Measurements from ENCODE around the gene SELE.

SELE gene

GRCh38 chr1:169739980-169740379 is 6.1 kb upstream of the SELE start:
- Histone ChIP-seq H3K79me2 (ENCODE audit: insufficient read depth, low read length) (no peaks in the 10 kb centered on the region), H3F3A (ENCODE audit: low read depth) (no peaks in the 10 kb centered on the region)

GRCh38 chr1:169731446-169731845 is 2.4 kb downstream of the SELE start:
- H3K9ac ChIP-seq (ENCODE audit: low read depth, low read length, poor library complexity, severe bottlenecking): no peak overlapping the region
- no peaks in the 10 kb centered on the region for H3K36me3 ChIP-seq (ENCODE audit: insufficient read depth, low read length)
- H3K79me2 ChIP-seq (ENCODE audit: insufficient read depth, low read length): no peaks in the 10 kb centered on the region
- no peaks in the 10 kb centered on the region for H3F3A ChIP-seq (ENCODE audit: low read depth)
- H4K20me1 ChIP-seq (ENCODE audit: insufficient read depth, low read length, poor library complexity, severe bottlenecking): no peaks in the 10 kb centered on the region
- H3K9me2 ChIP-seq (replicated peaks; ENCODE audit: low read depth, low read length): no peaks in the 10 kb centered on the region
- no peak overlapping the region for H3K4me2 ChIP-seq (ENCODE audit: low read depth, low read length, poor library complexity, severe bottlenecking)
- H3K9me3 ChIP-seq (ENCODE audit: insufficient read depth, low read depth, low read length): no peaks in the 10 kb centered on the region
- no peak overlapping the region for H3K4me3 ChIP-seq (ENCODE audit: low read length, poor library complexity, severe bottlenecking)
- H3K4me1 ChIP-seq (ENCODE audit: insufficient read depth, low read length, poor library complexity, severe bottlenecking): no peaks in the 10 kb centered on the region
- TF ChIP-seq CTCF (conservative IDR thresholded peaks at IDR 0.05; ENCODE audit: low read length): no peak
- TF ChIP-seq EZH2phosphoT487 (IDR thresholded peaks at IDR 0.05; ENCODE audit: borderline replicate concordance): no peak
- H2AFZ ChIP-seq (ENCODE audit: low read length): no peak overlapping the region
- H3K27me3 ChIP-seq (ENCODE audit: insufficient read depth, low read length, poor library complexity, severe bottlenecking): no peaks in the 10 kb centered on the region

More at GRCh38 chr1:169739980-169740379, 6.1 kb upstream of the SELE start:
- Histone ChIP-seq H3K4me1 (ENCODE audit: insufficient read depth, low read length, poor library complexity, severe bottlenecking) (no peaks in the 10 kb centered on the region), H3K9ac (ENCODE audit: low read depth, low read length, poor library complexity, severe bottlenecking) (no peak overlapping the region), H3K36me3 (ENCODE audit: insufficient read depth, low read length) (no peaks in the 10 kb centered on the region), H4K20me1 (ENCODE audit: insufficient read depth, low read length, poor library complexity, severe bottlenecking) (no peaks in the 10 kb centered on the region), H3K9me2 (replicated peaks; ENCODE audit: low read depth, low read length) (no peaks in the 10 kb centered on the region), H3K4me2 (ENCODE audit: low read depth, low read length, poor library complexity, severe bottlenecking) (no peak overlapping the region), H2AFZ (ENCODE audit: low read length) (no peak overlapping the region), H3K9me3 (ENCODE audit: insufficient read depth, low read depth, low read length) (no peaks in the 10 kb centered on the region), H3K4me3 (ENCODE audit: low read length, poor library complexity, severe bottlenecking) (no peak overlapping the region), H3K27me3 (ENCODE audit: insufficient read depth, low read length, poor library complexity, severe bottlenecking) (no peaks in the 10 kb centered on the region)
- no peak for TF ChIP-seq EZH2phosphoT487 (IDR thresholded peaks at IDR 0.05; ENCODE audit: borderline replicate concordance)

- Histone ChIP-seq H3K9me2 (replicated peaks; ENCODE audit: low read depth, low read length) (no peaks in the 10 kb centered on the region), H3K9ac (ENCODE audit: low read depth, low read length, poor library complexity, severe bottlenecking) (no peak overlapping the region), H3K79me2 (ENCODE audit: insufficient read depth, low read length) (no peaks in the 10 kb centered on the region), H3K4me1 (ENCODE audit: insufficient read depth, low read length, poor library complexity, severe bottlenecking) (no peaks in the 10 kb centered on the region), H3K4me3 (ENCODE audit: low read length, poor library complexity, severe bottlenecking) (no peak overlapping the region), H4K20me1 (ENCODE audit: insufficient read depth, low read length, poor library complexity, severe bottlenecking) (no peaks in the 10 kb centered on the region), H2AFZ (ENCODE audit: low read length) (no peak overlapping the region), H3K36me3 (ENCODE audit: insufficient read depth, low read length) (no peaks in the 10 kb centered on the region), H3K27me3 (ENCODE audit: insufficient read depth, low read length, poor library complexity, severe bottlenecking) (no peaks in the 10 kb centered on the region), H3K9me3 (ENCODE audit: insufficient read depth, low read depth, low read length) (no peaks in the 10 kb centered on the region), H3K4me2 (ENCODE audit: low read depth, low read length, poor library complexity, severe bottlenecking) (no peak overlapping the region), H3F3A (ENCODE audit: low read depth) (no peaks in the 10 kb centered on the region)
- TF ChIP-seq CTCF (conservative IDR thresholded peaks at IDR 0.05; ENCODE audit: low read length) (no peak), EZH2phosphoT487 (IDR thresholded peaks at IDR 0.05; ENCODE audit: borderline replicate concordance) (no peak)
Measured at GRCh38 chr1:169729991-169730390, 3.9 kb downstream of the SELE start.

GRCh38 chr1:169727307-169727706 is 6.6 kb downstream of the SELE start:
- Histone ChIP-seq H3K4me3 (ENCODE audit: low read length, poor library complexity, severe bottlenecking) (no peak overlapping the region), H4K20me1 (ENCODE audit: insufficient read depth, low read length, poor library complexity, severe bottlenecking) (no peaks in the 10 kb centered on the region), H3K9me2 (replicated peaks; ENCODE audit: low read depth, low read length) (no peaks in the 10 kb centered on the region), H3K36me3 (ENCODE audit: insufficient read depth, low read length) (no peaks in the 10 kb centered on the region), H3K4me1 (ENCODE audit: insufficient read depth, low read length, poor library complexity, severe bottlenecking) (peaks cover 11% of the 10 kb centered on the region), H3F3A (ENCODE audit: low read depth) (no peaks in the 10 kb centered on the region), H3K4me2 (ENCODE audit: low read depth, low read length, poor library complexity, severe bottlenecking) (no peak overlapping the region), H3K9me3 (ENCODE audit: insufficient read depth, low read depth, low read length) (no peaks in the 10 kb centered on the region), H3K27me3 (ENCODE audit: insufficient read depth, low read length, poor library complexity, severe bottlenecking) (no peaks in the 10 kb centered on the region), H3K79me2 (ENCODE audit: insufficient read depth, low read length) (no peaks in the 10 kb centered on the region), H3K9ac (ENCODE audit: low read depth, low read length, poor library complexity, severe bottlenecking) (no peak overlapping the region), H2AFZ (ENCODE audit: low read length) (no peak overlapping the region)
- no peak for TF ChIP-seq EZH2phosphoT487 (IDR thresholded peaks at IDR 0.05; ENCODE audit: borderline replicate concordance)
- TF ChIP-seq CTCF (conservative IDR thresholded peaks at IDR 0.05; ENCODE audit: low read length): no peak
